Jurkat, Clone E6-1 (cell line): ENCODE results near the gene CACNG3. TPM values are rescaled to one million over a fixed set of nuclear protein-coding genes. Genes with fewer than 3 reads are reported as not detected.
"Not testable (repeated sequence)": the region's sequence is repeated elsewhere in the genome, so short reads cannot be mapped to it uniquely, and the experiment has no call there.

Experiments
- DNase-seq: peaks from one replicate; pipeline ENCODE4 v3.0.0-alpha.2; 2011; ENCODE audit warnings: low read depth, low spot score
- H3K4me3 ChIP-seq: 2 replicates; pipeline ENCODE4 v1.5.1; 2011; ENCODE audit warnings: mild to moderate bottlenecking, low read length, control low read depth, moderate library complexity
- polyA plus RNA-seq: library from polyadenylated mRNA; unstranded; fragments of >200 nt; gene quantifications from one replicate; pipeline ENCODE4 v1.2.1, GENCODE V29; 2012; ENCODE audit warnings: missing spikeins; ENCODE audit not compliant: insufficient read length, insufficient read depth

The CACNG3 gene
- polyA plus RNA-seq: not detected

- peak; percentile 74 for DNase-seq
- H3K4me3 ChIP-seq: no peak within 1 kb of the TSS
Measured at GRCh38 chr16:24255456-24256371, at the start of gene CACNG3. TSS of gene CACNG3 (plus strand) at chr16:24256335. CDS start at chr16:24256755, 420 bp downstream.

- DNase-seq: no peak
Measured at GRCh38 chr16:24206926-24207325, 49.2 kb upstream of the CACNG3 start.

GRCh38 chr16:24208710-24209109 lies 47.4 kb upstream of the CACNG3 start:
- no peak overlapping the region for H3K4me3 ChIP-seq
- DNase-seq: no peak

More at GRCh38 chr16:24206926-24207325, 49.2 kb upstream of the CACNG3 start:
- no peak overlapping the region for H3K4me3 ChIP-seq

- no peak overlapping the region for H3K4me3 ChIP-seq
- DNase-seq: no peak
Measured at GRCh38 chr16:24214992-24215391, 41.1 kb upstream of the CACNG3 start.

GRCh38 chr16:24216961-24217360 lies 39.2 kb upstream of the CACNG3 start:
- no peak for DNase-seq
- no peak overlapping the region for H3K4me3 ChIP-seq

- DNase-seq: no peak
- no peak overlapping the region for H3K4me3 ChIP-seq
Measured at GRCh38 chr16:24217461-24217860, 38.7 kb upstream of the CACNG3 start.

GRCh38 chr16:24218299-24218698 lies 37.8 kb upstream of the CACNG3 start:
- no peak overlapping the region for H3K4me3 ChIP-seq
- no peak for DNase-seq

GRCh38 chr16:24221219-24221618 lies 34.9 kb upstream of the CACNG3 start:
- DNase-seq: no peak
- no peak overlapping the region for H3K4me3 ChIP-seq

GRCh38 chr16:24228514-24228913 lies 27.6 kb upstream of the CACNG3 start:
- no peak for DNase-seq
- H3K4me3 ChIP-seq: no peak overlapping the region

GRCh38 chr16:24232936-24233335 lies 23.2 kb upstream of the CACNG3 start:
- no peak for DNase-seq
- no peak overlapping the region for H3K4me3 ChIP-seq

GRCh38 chr16:24234737-24235136 lies 21.4 kb upstream of the CACNG3 start:
- H3K4me3 ChIP-seq: no peak overlapping the region
- DNase-seq: no peak

GRCh38 chr16:24235806-24236205 lies 20.3 kb upstream of the CACNG3 start:
- no peak overlapping the region for H3K4me3 ChIP-seq

GRCh38 chr16:24238846-24239245 lies 17.3 kb upstream of the CACNG3 start:
- H3K4me3 ChIP-seq, DNase-seq: not testable (repeated sequence)

More at GRCh38 chr16:24235806-24236205, 20.3 kb upstream of the CACNG3 start:
- no peak for DNase-seq

GRCh38 chr16:24246911-24247607 lies 9.1 kb upstream of the CACNG3 start:
- no peak for DNase-seq
- no peak overlapping the region for H3K4me3 ChIP-seq

- H3K4me3 ChIP-seq: no peak overlapping the region
- peak; percentile 63 for DNase-seq
Measured at GRCh38 chr16:24253192-24253591, 2.9 kb upstream of the CACNG3 start.

- no peak for DNase-seq
- H3K4me3 ChIP-seq: no peak overlapping the region
Measured at GRCh38 chr16:24257958-24258357, 1.8 kb downstream of the CACNG3 start.

GRCh38 chr16:24258791-24259190 lies 2.7 kb downstream of the CACNG3 start:
- H3K4me3 ChIP-seq: no peak overlapping the region
- DNase-seq: no peak

GRCh38 chr16:24262816-24263215 lies 6.7 kb downstream of the CACNG3 start:
- H3K4me3 ChIP-seq: no peak overlapping the region
- no peak for DNase-seq

GRCh38 chr16:24270721-24271442 lies 14.7 kb downstream of the CACNG3 start:
- DNase-seq: no peak
- H3K4me3 ChIP-seq: no peak overlapping the region
